Hepatocyte (in vitro differentiated cells): ENCODE data around the gene COX5A. TPM values are rescaled to one million over a fixed set of nuclear protein-coding genes. Genes with fewer than 3 reads are reported as not detected.

ENCODE experiments used
- DNase-seq: peaks from one replicate; pipeline ENCODE4 v3.0.0-alpha.2; 2016; ENCODE audit warnings: low spot score
- H2AFZ ChIP-seq: fragments of 200-600 bp; sonication (generic); 2 replicates; pipeline ENCODE4 v1.6.0; 2016; ENCODE audit warnings: antibody characterized with exemption, mild to moderate bottlenecking
- H3K27ac ChIP-seq: fragments of 200-600 bp; sonication (generic); 2 replicates; pipeline ENCODE4 v1.5.1; 2016; ENCODE audit warnings: mild to moderate bottlenecking
- H3K27me3 ChIP-seq: fragments of 200-600 bp; sonication (generic); 2 replicates; pipeline ENCODE4 v1.6.1; 2016
- H3K36me3 ChIP-seq: fragments of 200-600 bp; sonication (generic); replicated peaks from 2 replicates; pipeline ENCODE4 v1.5.1; 2016; ENCODE audit warnings: low read depth; ENCODE audit not compliant: insufficient read depth
- H3K4me1 ChIP-seq: fragments of 200-600 bp; sonication (generic); 2 replicates; pipeline ENCODE4 v1.5.1; 2016; ENCODE audit warnings: mild to moderate bottlenecking, moderate library complexity; ENCODE audit not compliant: insufficient read depth
- H3K4me2 ChIP-seq: fragments of 200-600 bp; sonication (generic); 2 replicates; pipeline ENCODE4 v1.6.0; 2016
- H3K4me3 ChIP-seq: fragments of 200-600 bp; sonication (generic); 2 replicates; pipeline ENCODE4 v1.5.1; 2016; ENCODE audit warnings: mild to moderate bottlenecking
- H3K79me2 ChIP-seq: fragments of 200-600 bp; sonication (generic); 2 replicates; pipeline ENCODE4 v1.6.0; 2017; ENCODE audit warnings: mild to moderate bottlenecking
- H3K9me2 ChIP-seq: fragments of 200-600 bp; sonication (generic); replicated peaks from 2 replicates; pipeline ENCODE4 v1.6.0; 2017; ENCODE audit warnings: mild to moderate bottlenecking; ENCODE audit not compliant: insufficient read depth
- H3K9me3 ChIP-seq: fragments of 200-600 bp; sonication (generic); 2 replicates; pipeline ENCODE4 v1.5.1; 2016; ENCODE audit warnings: low read depth, mild to moderate bottlenecking
- H4K20me1 ChIP-seq: fragments of 200-600 bp; sonication (generic); 2 replicates; pipeline ENCODE4 v1.6.0; 2016; ENCODE audit warnings: mild to moderate bottlenecking; ENCODE audit not compliant: insufficient read depth, poor library complexity, severe bottlenecking
- CTCF ChIP-seq: fragments of 200-600 bp; sonication (generic); IDR thresholded peaks from 2 replicates; pipeline ENCODE4 v1.5.1; 2016; ENCODE audit warnings: antibody characterized with exemption, mild to moderate bottlenecking; ENCODE audit not compliant: poor library complexity
- EZH2 ChIP-seq: fragments of 200-600 bp; sonication (generic); IDR thresholded peaks from 2 replicates; pipeline ENCODE4 v1.6.1; 2016; ENCODE audit warnings: antibody characterized with exemption, mild to moderate bottlenecking, borderline replicate concordance
- EZH2phosphoT487 ChIP-seq: fragments of 200-600 bp; sonication (generic); IDR thresholded peaks from one replicate; pipeline ENCODE4 v1.6.1; 2018; ENCODE audit warnings: antibody characterized with exemption, mild to moderate bottlenecking, low read depth, moderate library complexity; ENCODE audit not compliant: unreplicated experiment, severe bottlenecking
- WGBS: methylation state at CpG from one replicate; pipeline ENCODE4 v1.1.6; 2016; ENCODE audit warnings: low lambda C conversion rate; ENCODE audit errors: missing lambda C conversion rate; 5-methylcytosine and 5-hydroxymethylcytosine counted together
- polyA plus RNA-seq: library from polyadenylated mRNA; unstranded; fragments of >200 nt; fragmentation: Nextera tagmentation; extraction: Ambion mirVana; gene quantifications from 2 replicates; pipeline ENCODE4 v1.2.1, GENCODE V29; 2016
- total RNA-seq: library from RNA; depleted of rRNA; stranded (reverse); fragments of >200 nt; gene quantifications from 2 replicates; pipeline ENCODE4 v1.2.3, GENCODE V29; 2014

Gene COX5A
- total and polyA plus RNA-seq, 2 experiments from 2014 or later, result 151 to 449 TPM

GRCh38 chr15:74907163-74907870, 30.6 kb downstream of the COX5A start:
- Histone ChIP-seq H3K36me3 (peaks cover 8% of the 10 kb centered on the region), H3K9me3 (no peaks in the 10 kb centered on the region), H3K27me3 (no peaks in the 10 kb centered on the region), H3K27ac (peak overlapping the region; percentile 90), H3K79me2 (peaks cover 25% of the 10 kb centered on the region), H3K4me1 (peaks cover 17% of the 10 kb centered on the region), H3K4me2 (peak overlapping the region; percentile 82), H3K4me3 (peak overlapping the region; percentile 51), H3K9me2 (no peaks in the 10 kb centered on the region), H2AFZ (peak overlapping the region; percentile 64), H4K20me1 (no peaks in the 10 kb centered on the region)
- WGBS, result 45% methylated on average over 8 of the region's 8 CpGs
- no peak for DNase-seq
- no peak for TF ChIP-seq CTCF
- TF ChIP-seq EZH2phosphoT487, result no peak

GRCh38 chr15:74906450-74907162, 31.3 kb downstream of the COX5A start, which contains the start of gene FAM219B:
FAM219B (minus strand) TSS chr15:74906851; CDS start chr15:74906800, 51 bp downstream.
- H2AFZ ChIP-seq, result peak within 1 kb of the TSS; percentile 64
- H3K9me2 ChIP-seq, result no peaks in the 10 kb centered on the region
- H4K20me1 ChIP-seq, result no peaks in the 10 kb centered on the region
- no peaks in the 10 kb centered on the region for H3K27me3 ChIP-seq
- TF ChIP-seq EZH2 (no peak), CTCF (no peak), EZH2phosphoT487 (no peak)
- peak within 1 kb of the TSS; percentile 90 for H3K27ac ChIP-seq
- peak within 1 kb of the TSS; percentile 51 for H3K4me3 ChIP-seq
- H3K4me2 ChIP-seq, result peak within 1 kb of the TSS; percentile 82
- peak; percentile 98 for DNase-seq
- H3K4me1 ChIP-seq, result peaks cover 17% of the 10 kb centered on the region
- WGBS, result under 1% methylated on average over 60 of the region's 74 CpGs
- peaks cover 25% of the 10 kb centered on the region for H3K79me2 ChIP-seq
- no peaks in the 10 kb centered on the region for H3K9me3 ChIP-seq
- H3K36me3 ChIP-seq, result peaks cover 8% of the 10 kb centered on the region

GRCh38 chr15:74906067-74906449, 31.8 kb downstream of the COX5A start:
- no peaks in the 10 kb centered on the region for H3K9me3 ChIP-seq
- H2AFZ ChIP-seq, result peak overlapping the region; percentile 64
- H3K9me2 ChIP-seq, result no peaks in the 10 kb centered on the region
- H3K27ac ChIP-seq, result peak overlapping the region; percentile 90
- under 1% methylated on average over 18 of the region's 20 CpGs for WGBS
- no peaks in the 10 kb centered on the region for H3K27me3 ChIP-seq
- peaks cover 21% of the 10 kb centered on the region for H3K4me1 ChIP-seq
- H3K79me2 ChIP-seq, result peaks cover 27% of the 10 kb centered on the region
- H3K4me2 ChIP-seq, result peak overlapping the region; percentile 82
- peak overlapping the region; percentile 51 for H3K4me3 ChIP-seq
- H3K36me3 ChIP-seq, result peaks cover 8% of the 10 kb centered on the region
- H4K20me1 ChIP-seq, result no peaks in the 10 kb centered on the region
- DNase-seq, result peak; percentile 53
- TF ChIP-seq EZH2 (no peak), CTCF (no peak), EZH2phosphoT487 (no peak)
